HCT116 (cell line): ENCODE results near the gene GSTA1. TPM values are rescaled to one million over a fixed set of nuclear protein-coding genes. Genes with fewer than 3 reads are reported as not detected.

ENCODE experiments used
- ATAC-seq: fragments of 200-7000 bp; cut with Tn5 transposase; 2 replicates; pipeline ENCODE4 v1.9.1; 2020; ENCODE audit warnings: mild to moderate bottlenecking, moderate library complexity
- BruUV-seq: library from RNA; stranded (reverse); fragments of 400-500 nt; replicated peaks from 2 replicates; lab custom pipeline; 2021; lab: Mats Ljungman, UMichigan
- CTCF ChIA-PET: fragments of 300-600 bp; sonication (Branson Sonifier 250); formaldehyde crosslinking; loops from one replicate; lab custom pipeline; 2021; ENCODE audit warnings: antibody characterized with exemption; lab: Charles Lee
- POLR2A ChIA-PET: fragments of 300-600, 350-600 bp; sonication (Branson Sonifier 250); formaldehyde crosslinking; loops from one replicate; lab custom pipeline; 2021; ENCODE audit warnings: antibody characterized with exemption; lab: Charles Lee
- RAD21 ChIA-PET, 2 experiments: fragments of 300-600 bp; sonication (Branson Sonifier 250); formaldehyde crosslinking; loops; one replicate each; lab custom pipeline; 2023; ENCODE audit warnings: low total read pairs in 2 of 2; ENCODE audit not compliant: uncharacterized antibody in 2 of 2, unreplicated experiment in 2 of 2, low non-redundant PET in 1 of 2; lab: Charles Lee
- DNase-seq: peaks from one replicate; pipeline ENCODE4 v3.0.0-alpha.2; 2010; ENCODE audit warnings: low read depth, low spot score
- H2AFZ ChIP-seq: fragments of 200-600 bp; shearing (Covaris generic), sonication (generic); 2 replicates; pipeline ENCODE4 v1.6.1; 2017; ENCODE audit warnings: low read depth, mixed run types, mixed read lengths, antibody characterized with exemption, low read length; ENCODE audit not compliant: poor library complexity, severe bottlenecking
- H3K27ac ChIP-seq: 2 replicates; pipeline ENCODE4 v1.5.1; 2012; ENCODE audit warnings: low read depth, low read length
- H3K27me3 ChIP-seq: fragments of 200-600 bp; sonication (generic); 2 replicates; pipeline ENCODE4 v1.6.1; 2016; ENCODE audit warnings: mixed run types, low read length, mixed read lengths; ENCODE audit not compliant: insufficient read depth
- H3K36me3 ChIP-seq, 2 experiments: fragments of 200-500 bp in 1 of 2; fragments of 200-600 bp in 1 of 2; sonication (Bioruptor generic) in 1 of 2; sonication (generic) in 1 of 2; 2 replicates each; pipeline versions ENCODE4 v1.5.1 to v1.6.1; 2014 to 2016; ENCODE audit warnings: low read length in 2 of 2, inconsistent platforms in 1 of 2, mixed read lengths in 1 of 2, mixed run types in 1 of 2; ENCODE audit not compliant: insufficient read depth in 2 of 2, control insufficient read depth in 1 of 2
- H3K4me1 ChIP-seq, 2 experiments: fragments of 200-600 bp in 1 of 2; sonication (generic) in 1 of 2; 2 replicates each; pipeline versions ENCODE4 v1.5.1 to v1.6.1; 2012 to 2017; ENCODE audit warnings: low read length in 2 of 2, inconsistent platforms in 1 of 2, mild to moderate bottlenecking in 1 of 2, mixed read lengths in 1 of 2, mixed run types in 1 of 2, moderate library complexity in 1 of 2; ENCODE audit not compliant: insufficient read depth in 2 of 2, control insufficient read depth in 1 of 2
- H3K4me2 ChIP-seq: fragments of 200-600 bp; sonication (generic); 2 replicates; pipeline ENCODE4 v1.6.1; 2017; ENCODE audit warnings: mixed run types, low read length, mixed read lengths
- H3K4me3 ChIP-seq, 2 experiments: fragments of 200-600 bp in 1 of 2; sonication (generic) in 1 of 2; replicated peaks in 1 of 2; 2 replicates each; pipeline ENCODE4 v1.5.1; 2011 to 2016; ENCODE audit warnings: low read length in 2 of 2, control low read depth in 1 of 2, low read depth in 1 of 2, mild to moderate bottlenecking in 1 of 2, mixed read lengths in 1 of 2, mixed run types in 1 of 2
- H3K79me2 ChIP-seq: fragments of 200-600 bp; sonication (generic); 2 replicates; pipeline ENCODE4 v1.6.1; 2017; ENCODE audit warnings: mild to moderate bottlenecking, mixed run types, low read length, moderate library complexity, mixed read lengths; ENCODE audit not compliant: insufficient read depth
- H3K9ac ChIP-seq: fragments of 200-600 bp; sonication (generic); 2 replicates; pipeline ENCODE4 v1.6.1; 2016; ENCODE audit warnings: low read length, mixed read lengths
- H3K9me2 ChIP-seq: fragments of 200-600 bp; sonication (generic), shearing (Covaris generic); 2 replicates; pipeline ENCODE4 v1.6.1; 2017; ENCODE audit warnings: mixed run types, mild to moderate bottlenecking, moderate library complexity; ENCODE audit not compliant: insufficient read depth
- H3K9me3 ChIP-seq, 2 experiments: fragments of 200-500 bp in 1 of 2; fragments of 200-600 bp in 1 of 2; sonication (Bioruptor generic) in 1 of 2; sonication (generic) in 1 of 2; 2 replicates each; pipeline ENCODE4 v1.6.1; 2014 to 2017; ENCODE audit warnings: low read length in 2 of 2, mixed read lengths in 2 of 2, inconsistent platforms in 1 of 2, low read depth in 1 of 2, mild to moderate bottlenecking in 1 of 2, mixed run types in 1 of 2, moderate library complexity in 1 of 2; ENCODE audit not compliant: control insufficient read depth in 1 of 2, insufficient read depth in 1 of 2
- H4K20me1 ChIP-seq: fragments of 200-600 bp; sonication (generic), shearing (Covaris generic); 2 replicates; pipeline ENCODE4 v1.6.1; 2017; ENCODE audit warnings: mixed run types, mild to moderate bottlenecking, moderate library complexity; ENCODE audit not compliant: insufficient read depth
- CEBPB ChIP-seq: IDR thresholded peaks from 2 replicates; pipeline ENCODE4 v1.6.1; 2012; ENCODE audit warnings: low read depth
- EGR1 ChIP-seq: IDR thresholded peaks from 2 replicates; pipeline ENCODE4 v1.6.1; 2012; ENCODE audit warnings: low read depth
- EZH2 ChIP-seq: fragments of 200-600 bp; sonication (generic); IDR thresholded peaks from 2 replicates; pipeline ENCODE4 v1.6.1; 2017; ENCODE audit warnings: antibody characterized with exemption, mixed run types
- EZH2phosphoT487 ChIP-seq: fragments of 200-600 bp; IDR thresholded peaks from 2 replicates; pipeline ENCODE4 v1.6.1; 2018; ENCODE audit warnings: antibody characterized with exemption, borderline replicate concordance
- FOSL1 ChIP-seq: IDR thresholded peaks from 2 replicates; pipeline ENCODE4 v1.6.1; 2012; ENCODE audit warnings: low read depth
- JUND ChIP-seq: IDR thresholded peaks from 2 replicates; pipeline ENCODE4 v1.6.1; 2012
- POLR2AphosphoS5 ChIP-seq: IDR thresholded peaks from 2 replicates; pipeline ENCODE4 v1.6.1; 2011; ENCODE audit warnings: mild to moderate bottlenecking, low read depth, low read length, moderate library complexity
- SIN3A ChIP-seq: IDR thresholded peaks from 2 replicates; pipeline ENCODE4 v1.6.1; 2012; ENCODE audit warnings: low read depth
- SP1 ChIP-seq: IDR thresholded peaks from 2 replicates; pipeline ENCODE4 v1.6.1; 2012; ENCODE audit warnings: low read depth
- SRF ChIP-seq: IDR thresholded peaks from 2 replicates; pipeline ENCODE4 v1.6.1; 2012; ENCODE audit warnings: low read depth
- YY1 ChIP-seq: IDR thresholded peaks from 2 replicates; pipeline ENCODE4 v1.6.1; 2011; ENCODE audit warnings: low read length, low read depth, moderate library complexity, mild to moderate bottlenecking; ENCODE audit not compliant: insufficient replicate concordance; ENCODE audit errors: extremely low read depth
- ZFX ChIP-seq: fragments of 450-650 bp; IDR thresholded peaks from 2 replicates; pipeline ENCODE4 v1.6.1; 2017
- intact Hi-C: fragments of 100-400 bp; cut with micrococcal nuclease; formaldehyde crosslinking; loops from 2 replicates; pipeline ENCODE4 v1.10.0; 2022
- total RNA-seq: library from RNA; stranded (reverse); gene quantifications from one replicate; pipeline ENCODE4 v1.2.1, GENCODE V29; 2021; ENCODE audit not compliant: unreplicated experiment
- TF ChIP-seq, protein P1 (sequence below), 3 experiments: fragments of 200-600 bp in 1 of 3; sonication (generic) in 1 of 3; IDR thresholded peaks in 2 of 3; conservative IDR thresholded peaks in 1 of 3; 2 replicates each; pipeline ENCODE4 v1.5.1; 2012 to 2017; ENCODE audit warnings: low read depth in 2 of 3, low read length in 2 of 3, antibody characterized with exemption in 1 of 3, borderline replicate concordance in 1 of 3, control low read depth in 1 of 3, mild to moderate bottlenecking in 1 of 3, mixed read lengths in 1 of 3, mixed run types in 1 of 3, moderate library complexity in 1 of 3; ENCODE audit not compliant: insufficient read depth in 1 of 3
- TF ChIP-seq, protein P2 (sequence below): IDR thresholded peaks from 2 replicates; pipeline ENCODE4 v1.6.1; 2012; ENCODE audit warnings: low read depth
- TF ChIP-seq, protein P3 (sequence below): IDR thresholded peaks from 2 replicates; pipeline ENCODE4 v1.6.1; 2012
- TF ChIP-seq, protein P4 (sequence below): IDR thresholded peaks from 2 replicates; pipeline ENCODE4 v1.6.1; 2012

Gene GSTA1
- total RNA-seq, 1 experiment from 2014 or later: 0.57 TPM

DNA sequence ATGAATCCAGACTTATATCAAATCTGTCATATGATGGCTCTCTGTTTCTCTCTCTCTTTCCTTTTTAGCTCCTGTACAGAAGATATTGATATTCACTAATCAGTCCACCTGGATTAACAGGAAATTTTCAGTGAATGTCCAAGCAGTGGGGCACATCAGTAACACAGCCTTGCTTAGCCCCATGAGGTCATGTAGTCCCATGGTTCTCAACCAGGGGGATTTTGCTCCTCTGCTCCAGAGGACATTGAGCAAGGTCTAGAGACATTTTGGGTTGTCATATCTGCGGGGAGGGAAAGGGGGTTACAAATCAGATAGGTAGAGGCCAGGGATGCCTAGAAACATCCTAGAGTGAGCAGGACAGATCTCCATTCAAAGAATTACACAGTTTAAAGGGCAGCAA is 810 bp downstream of the GSTA1 start:
- H3K4me3 ChIP-seq: no peak overlapping the region
- TF ChIP-seq, protein P1, sequence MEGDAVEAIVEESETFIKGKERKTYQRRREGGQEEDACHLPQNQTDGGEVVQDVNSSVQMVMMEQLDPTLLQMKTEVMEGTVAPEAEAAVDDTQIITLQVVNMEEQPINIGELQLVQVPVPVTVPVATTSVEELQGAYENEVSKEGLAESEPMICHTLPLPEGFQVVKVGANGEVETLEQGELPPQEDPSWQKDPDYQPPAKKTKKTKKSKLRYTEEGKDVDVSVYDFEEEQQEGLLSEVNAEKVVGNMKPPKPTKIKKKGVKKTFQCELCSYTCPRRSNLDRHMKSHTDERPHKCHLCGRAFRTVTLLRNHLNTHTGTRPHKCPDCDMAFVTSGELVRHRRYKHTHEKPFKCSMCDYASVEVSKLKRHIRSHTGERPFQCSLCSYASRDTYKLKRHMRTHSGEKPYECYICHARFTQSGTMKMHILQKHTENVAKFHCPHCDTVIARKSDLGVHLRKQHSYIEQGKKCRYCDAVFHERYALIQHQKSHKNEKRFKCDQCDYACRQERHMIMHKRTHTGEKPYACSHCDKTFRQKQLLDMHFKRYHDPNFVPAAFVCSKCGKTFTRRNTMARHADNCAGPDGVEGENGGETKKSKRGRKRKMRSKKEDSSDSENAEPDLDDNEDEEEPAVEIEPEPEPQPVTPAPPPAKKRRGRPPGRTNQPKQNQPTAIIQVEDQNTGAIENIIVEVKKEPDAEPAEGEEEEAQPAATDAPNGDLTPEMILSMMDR (IDR thresholded peaks at IDR 0.05 in 2 of 3, conservative IDR thresholded peaks at IDR 0.05 in 1 of 3; ENCODE audit: borderline replicate concordance in 1 of 3, insufficient read depth in 1 of 3, low read depth in 2 of 3, low read length in 2 of 3): no peak
- TF ChIP-seq, protein P2, sequence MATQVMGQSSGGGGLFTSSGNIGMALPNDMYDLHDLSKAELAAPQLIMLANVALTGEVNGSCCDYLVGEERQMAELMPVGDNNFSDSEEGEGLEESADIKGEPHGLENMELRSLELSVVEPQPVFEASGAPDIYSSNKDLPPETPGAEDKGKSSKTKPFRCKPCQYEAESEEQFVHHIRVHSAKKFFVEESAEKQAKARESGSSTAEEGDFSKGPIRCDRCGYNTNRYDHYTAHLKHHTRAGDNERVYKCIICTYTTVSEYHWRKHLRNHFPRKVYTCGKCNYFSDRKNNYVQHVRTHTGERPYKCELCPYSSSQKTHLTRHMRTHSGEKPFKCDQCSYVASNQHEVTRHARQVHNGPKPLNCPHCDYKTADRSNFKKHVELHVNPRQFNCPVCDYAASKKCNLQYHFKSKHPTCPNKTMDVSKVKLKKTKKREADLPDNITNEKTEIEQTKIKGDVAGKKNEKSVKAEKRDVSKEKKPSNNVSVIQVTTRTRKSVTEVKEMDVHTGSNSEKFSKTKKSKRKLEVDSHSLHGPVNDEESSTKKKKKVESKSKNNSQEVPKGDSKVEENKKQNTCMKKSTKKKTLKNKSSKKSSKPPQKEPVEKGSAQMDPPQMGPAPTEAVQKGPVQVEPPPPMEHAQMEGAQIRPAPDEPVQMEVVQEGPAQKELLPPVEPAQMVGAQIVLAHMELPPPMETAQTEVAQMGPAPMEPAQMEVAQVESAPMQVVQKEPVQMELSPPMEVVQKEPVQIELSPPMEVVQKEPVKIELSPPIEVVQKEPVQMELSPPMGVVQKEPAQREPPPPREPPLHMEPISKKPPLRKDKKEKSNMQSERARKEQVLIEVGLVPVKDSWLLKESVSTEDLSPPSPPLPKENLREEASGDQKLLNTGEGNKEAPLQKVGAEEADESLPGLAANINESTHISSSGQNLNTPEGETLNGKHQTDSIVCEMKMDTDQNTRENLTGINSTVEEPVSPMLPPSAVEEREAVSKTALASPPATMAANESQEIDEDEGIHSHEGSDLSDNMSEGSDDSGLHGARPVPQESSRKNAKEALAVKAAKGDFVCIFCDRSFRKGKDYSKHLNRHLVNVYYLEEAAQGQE: no peak
- TF ChIP-seq JUND (no peak), POLR2AphosphoS5 (no peak), EGR1 (no peak), EZH2 (no peak), SIN3A (no peak), FOSL1 (no peak), EZH2phosphoT487 (no peak), SRF (no peak), CEBPB (no peak), ZFX (no peak), YY1 (no peak), SP1 (no peak)
- TF ChIP-seq, protein P3, sequence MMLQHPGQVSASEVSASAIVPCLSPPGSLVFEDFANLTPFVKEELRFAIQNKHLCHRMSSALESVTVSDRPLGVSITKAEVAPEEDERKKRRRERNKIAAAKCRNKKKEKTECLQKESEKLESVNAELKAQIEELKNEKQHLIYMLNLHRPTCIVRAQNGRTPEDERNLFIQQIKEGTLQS: no peak
- TF ChIP-seq, protein P4, sequence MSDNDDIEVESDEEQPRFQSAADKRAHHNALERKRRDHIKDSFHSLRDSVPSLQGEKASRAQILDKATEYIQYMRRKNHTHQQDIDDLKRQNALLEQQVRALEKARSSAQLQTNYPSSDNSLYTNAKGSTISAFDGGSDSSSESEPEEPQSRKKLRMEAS: no peak
- RAD21 ChIA-PET: no interaction called here
- no peaks in the 10 kb centered on the region for H3K9me3 ChIP-seq
- intact Hi-C loops: no loop called here
- H3K9ac ChIP-seq: no peak overlapping the region
- H4K20me1 ChIP-seq: no peaks in the 10 kb centered on the region
- no peaks in the 10 kb centered on the region for H3K36me3 ChIP-seq
- no peak overlapping the region for H3K27ac ChIP-seq
- CTCF ChIA-PET: interaction anchor here (1.4 kb wide), 1 partner anchor 40 kb away, joined by 9 read pairs; the partner anchor contains the start of gene GSTA2
- no peaks in the 10 kb centered on the region for H3K9me2 ChIP-seq
- H3K4me1 ChIP-seq: no peaks in the 10 kb centered on the region
- BruUV-seq: no TSS peak
- H3K4me2 ChIP-seq: no peak overlapping the region
- ATAC-seq: no peak
- no peaks in the 10 kb centered on the region for H3K79me2 ChIP-seq
- H3K27me3 ChIP-seq: no peaks in the 10 kb centered on the region
- POLR2A ChIA-PET: no interaction called here
- no peak for DNase-seq
- H2AFZ ChIP-seq: no peak overlapping the region
